ENCODE results near the gene APBB3.
A peak's percentile ranks its signal among the peaks of the same experiment; 100 is the strongest.

APBB3 gene

DNA sequence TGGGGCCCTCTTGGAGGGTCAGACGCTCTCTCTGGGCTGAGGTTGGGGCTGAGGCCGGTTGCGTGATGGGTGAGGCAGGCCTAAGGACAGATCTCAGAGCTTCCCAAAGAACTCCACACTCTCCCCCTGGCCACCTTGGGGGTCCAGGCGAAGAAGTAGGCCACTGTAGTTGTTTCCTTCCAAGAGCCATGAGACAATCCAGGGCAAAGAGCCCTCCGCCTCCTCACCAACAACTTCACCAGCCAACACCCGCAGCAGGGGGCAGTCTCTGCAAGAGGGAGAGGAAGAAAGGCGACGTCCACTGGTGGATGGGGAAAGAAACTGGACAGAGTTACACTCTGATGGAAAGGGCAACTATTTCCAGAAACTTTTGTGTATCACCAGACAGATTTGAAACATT, 10.9 kb upstream of the APBB3 start:
- no peak for DNase-seq

DNA sequence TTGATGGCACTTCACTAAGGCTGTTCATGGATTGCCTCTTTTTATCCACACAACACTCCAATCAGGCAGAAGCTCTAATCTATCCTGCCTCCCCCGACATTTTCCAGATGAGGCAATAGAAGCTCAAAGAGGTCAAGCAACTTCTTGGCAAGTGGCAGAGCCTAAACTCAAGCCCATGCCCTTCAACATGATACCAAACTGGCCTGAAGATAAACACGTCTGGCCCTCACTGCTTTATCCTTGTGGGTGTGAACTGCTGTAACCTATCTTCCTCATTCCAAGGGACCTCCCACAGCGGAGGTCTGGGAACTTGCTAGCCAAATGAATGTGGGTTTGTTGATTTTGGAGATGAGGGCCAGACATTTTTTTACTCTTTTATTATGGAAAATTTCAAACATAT, 9.8 kb upstream of the APBB3 start:
- DNase-seq, result no peak

DNA sequence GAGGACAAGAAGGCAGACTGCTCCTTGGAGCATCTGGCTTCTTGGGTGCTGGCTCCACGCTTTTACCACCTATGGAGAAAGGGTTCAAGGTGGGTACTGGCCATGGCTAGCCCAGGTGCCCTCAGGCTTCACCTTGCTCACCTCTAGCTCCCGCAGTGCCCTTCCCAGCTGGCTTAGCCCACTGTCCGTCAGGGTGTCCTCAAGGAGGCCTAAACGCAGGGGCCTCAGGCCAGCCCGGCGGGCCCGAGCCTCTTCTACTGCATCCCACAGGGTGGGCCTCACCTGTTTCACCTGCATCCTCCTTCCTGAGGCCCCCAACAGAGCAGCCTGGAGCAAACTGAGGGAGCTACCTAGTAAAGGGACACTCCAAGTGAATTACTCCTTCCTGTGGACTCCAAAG, 9.3 kb upstream of the APBB3 start:
- no peak for DNase-seq

DNA sequence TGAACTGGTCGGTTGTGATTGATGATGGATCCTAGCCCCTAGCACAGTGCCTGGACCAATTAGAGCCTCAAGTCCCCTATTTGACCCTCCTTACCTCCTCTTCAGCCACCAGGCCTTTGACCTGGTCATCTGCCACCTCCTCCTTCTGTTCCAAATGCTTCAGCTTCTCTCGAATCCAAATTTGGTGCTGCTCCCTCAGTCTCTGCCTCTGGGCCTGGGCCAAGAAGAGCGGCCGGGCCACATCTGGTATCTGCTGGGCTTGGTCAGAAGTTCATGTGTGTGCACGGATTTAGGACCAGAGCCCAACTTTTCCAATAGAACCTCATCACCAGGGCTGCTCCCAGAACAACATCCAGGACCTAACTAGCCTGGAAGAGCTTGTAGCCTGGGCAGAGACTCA, 6.7 kb upstream of the APBB3 start:
- DNase-seq, result no peak

DNA sequence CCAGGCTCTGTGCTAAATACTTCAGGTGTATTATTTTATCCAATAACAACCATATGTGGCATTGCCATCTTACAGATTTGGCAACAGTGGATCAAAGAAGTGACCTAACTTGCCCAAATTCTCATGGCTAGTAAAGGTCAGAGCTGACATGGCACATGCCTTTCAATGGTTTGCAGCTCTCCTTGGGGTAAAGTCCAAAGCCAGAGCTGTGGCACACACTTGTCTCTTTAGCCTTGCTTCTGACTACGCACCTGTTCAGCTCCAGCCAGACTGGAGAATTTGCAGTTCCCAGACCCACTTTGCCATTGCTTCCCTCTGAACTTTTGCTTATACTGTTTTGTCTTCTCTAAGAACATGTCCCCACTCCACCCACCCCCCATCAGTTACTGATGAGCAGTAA, 6.1 kb upstream of the APBB3 start:
- no peak for DNase-seq

DNA sequence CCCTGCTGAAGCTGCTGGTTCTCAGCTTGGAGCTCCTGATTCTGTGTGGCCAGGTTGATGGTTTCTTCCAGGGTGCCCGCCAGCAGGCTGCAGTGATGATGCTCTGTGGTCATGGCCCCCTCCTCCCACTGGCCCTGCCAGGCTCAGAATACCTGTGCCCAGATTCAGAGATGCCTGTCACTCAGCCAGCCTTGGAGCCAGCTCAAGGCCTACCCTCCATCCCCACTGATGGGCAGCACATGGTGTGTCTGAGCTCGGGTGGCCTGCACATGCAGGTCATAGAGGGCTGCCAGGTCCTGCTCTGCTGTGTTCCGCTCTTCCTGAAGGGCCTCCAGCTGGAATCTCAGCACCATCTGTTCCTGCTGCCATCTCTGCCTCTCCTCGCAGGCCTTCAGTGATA, 5.7 kb upstream of the APBB3 start:
- peak; percentile 30 to 72 for DNase-seq

DNA sequence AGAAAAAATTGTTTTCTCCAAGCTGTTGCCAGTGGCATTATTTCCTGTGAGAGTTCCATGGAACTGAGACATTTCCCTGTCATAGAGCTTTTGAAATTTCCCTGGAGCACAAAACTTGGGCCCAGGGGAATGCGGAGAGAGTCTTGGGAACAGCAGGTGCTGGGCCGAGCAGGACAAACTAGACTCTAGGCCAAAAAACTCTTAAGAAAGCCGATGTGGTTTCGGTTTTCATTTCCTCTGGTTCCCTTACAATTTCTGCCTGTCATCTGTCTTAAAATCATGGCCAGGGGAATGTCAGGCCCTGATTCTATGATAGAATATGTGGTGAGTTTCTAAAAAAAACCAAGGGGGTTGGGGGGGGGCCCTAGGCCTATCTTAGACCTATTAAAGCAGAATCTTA, 4.8 kb upstream of the APBB3 start:
- no peak for DNase-seq

DNA sequence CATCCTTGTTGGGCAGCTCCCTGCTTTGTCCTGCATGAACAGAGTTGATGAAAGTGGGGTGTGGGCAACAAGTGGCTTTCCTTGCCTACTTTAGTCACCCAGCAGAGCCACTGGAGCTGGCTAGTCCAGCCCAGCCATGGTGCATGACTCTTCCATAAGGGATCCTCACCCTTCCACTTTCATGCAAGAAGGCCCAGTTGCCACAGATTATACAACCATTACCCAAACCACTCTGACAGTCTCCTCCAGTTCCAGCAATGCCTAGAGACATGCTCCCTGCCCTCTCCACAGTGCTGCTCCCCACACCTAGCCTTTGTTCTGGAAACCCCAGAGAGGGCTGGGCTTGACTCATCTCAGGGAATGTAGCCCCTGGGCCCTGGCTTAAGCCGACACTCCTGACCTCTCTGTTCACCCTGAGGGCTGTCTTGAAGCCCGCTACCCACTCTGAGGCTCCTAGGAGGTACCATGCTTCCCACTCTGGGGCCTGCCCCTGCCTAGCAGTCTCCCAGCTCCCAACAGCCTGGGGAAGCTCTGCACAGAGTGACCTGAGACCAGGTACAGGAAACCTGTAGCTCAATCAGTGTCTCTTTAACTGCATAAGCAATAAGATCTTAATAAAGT, 4.2 kb upstream of the APBB3 start:
- no peak for DNase-seq

DNA sequence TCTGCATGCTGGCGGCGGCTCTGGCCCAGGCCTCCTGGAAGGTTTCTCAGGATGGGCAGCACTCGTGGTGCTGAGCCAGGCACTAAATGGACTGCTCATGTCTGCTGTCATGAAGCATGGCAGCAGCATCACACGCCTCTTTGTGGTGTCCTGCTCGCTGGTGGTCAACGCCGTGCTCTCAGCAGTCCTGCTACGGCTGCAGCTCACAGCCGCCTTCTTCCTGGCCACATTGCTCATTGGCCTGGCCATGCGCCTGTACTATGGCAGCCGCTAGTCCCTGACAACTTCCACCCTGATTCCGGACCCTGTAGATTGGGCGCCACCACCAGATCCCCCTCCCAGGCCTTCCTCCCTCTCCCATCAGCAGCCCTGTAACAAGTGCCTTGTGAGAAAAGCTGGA, 3.5 kb upstream of the APBB3 start:
- DNase-seq, result no peak

DNA sequence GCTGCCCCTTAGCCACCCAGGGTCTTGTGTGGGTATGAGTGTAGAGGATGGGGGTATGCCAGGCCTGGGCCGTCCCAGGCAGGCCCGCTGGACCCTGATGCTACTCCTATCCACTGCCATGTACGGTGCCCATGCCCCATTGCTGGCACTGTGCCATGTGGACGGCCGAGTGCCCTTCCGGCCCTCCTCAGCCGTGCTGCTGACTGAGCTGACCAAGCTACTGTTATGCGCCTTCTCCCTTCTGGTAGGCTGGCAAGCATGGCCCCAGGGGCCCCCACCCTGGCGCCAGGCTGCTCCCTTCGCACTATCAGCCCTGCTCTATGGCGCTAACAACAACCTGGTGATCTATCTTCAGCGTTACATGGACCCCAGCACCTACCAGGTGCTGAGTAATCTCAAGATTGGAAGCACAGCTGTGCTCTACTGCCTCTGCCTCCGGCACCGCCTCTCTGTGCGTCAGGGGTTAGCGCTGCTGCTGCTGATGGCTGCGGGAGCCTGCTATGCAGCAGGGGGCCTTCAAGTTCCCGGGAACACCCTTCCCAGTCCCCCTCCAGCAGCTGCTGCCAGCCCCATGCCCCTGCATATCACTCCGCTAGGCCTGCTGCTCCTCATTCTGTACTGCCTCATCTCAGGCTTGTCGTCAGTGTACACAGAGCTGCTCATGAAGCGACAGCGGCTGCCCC, 2.9 kb upstream of the APBB3 start:
- no peak for DNase-seq

DNA sequence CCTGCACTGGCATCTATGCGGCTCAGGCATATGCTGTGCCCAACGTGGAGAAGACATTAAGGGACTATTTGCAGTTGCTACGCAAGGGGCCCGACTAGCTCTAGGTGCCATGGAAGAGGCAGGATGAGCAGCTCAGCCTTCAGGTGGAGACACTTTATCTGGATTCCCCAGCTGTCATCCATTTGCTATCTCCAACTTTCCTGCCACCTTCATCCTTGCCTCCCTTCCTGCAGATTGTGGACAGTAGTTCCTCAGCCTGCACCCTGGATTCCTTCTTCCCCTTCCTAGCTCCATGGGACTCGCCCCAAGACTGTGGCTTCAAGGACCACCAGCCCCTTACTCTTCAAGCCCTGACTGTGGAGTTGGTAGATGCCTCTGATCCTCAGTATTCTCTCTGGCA, 2.3 kb upstream of the APBB3 start:
- no peak for DNase-seq

DNA sequence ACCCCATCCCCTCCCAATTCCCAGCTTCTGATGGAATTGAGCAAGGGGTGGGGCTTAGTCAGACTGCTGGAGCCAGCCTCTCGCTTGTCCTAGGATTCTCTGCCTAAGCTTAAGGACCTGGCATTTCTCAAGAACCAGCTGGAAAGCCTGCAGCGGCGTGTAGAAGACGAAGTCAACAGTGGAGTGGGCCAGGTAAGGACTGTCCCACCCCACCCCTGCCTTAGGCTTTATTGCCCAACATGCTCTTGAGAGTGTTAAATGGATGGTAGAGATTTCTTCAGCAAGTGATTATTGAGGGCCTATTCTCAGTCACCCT, 1.3 kb upstream of the APBB3 start:
- DNase-seq, result no peak

DNA sequence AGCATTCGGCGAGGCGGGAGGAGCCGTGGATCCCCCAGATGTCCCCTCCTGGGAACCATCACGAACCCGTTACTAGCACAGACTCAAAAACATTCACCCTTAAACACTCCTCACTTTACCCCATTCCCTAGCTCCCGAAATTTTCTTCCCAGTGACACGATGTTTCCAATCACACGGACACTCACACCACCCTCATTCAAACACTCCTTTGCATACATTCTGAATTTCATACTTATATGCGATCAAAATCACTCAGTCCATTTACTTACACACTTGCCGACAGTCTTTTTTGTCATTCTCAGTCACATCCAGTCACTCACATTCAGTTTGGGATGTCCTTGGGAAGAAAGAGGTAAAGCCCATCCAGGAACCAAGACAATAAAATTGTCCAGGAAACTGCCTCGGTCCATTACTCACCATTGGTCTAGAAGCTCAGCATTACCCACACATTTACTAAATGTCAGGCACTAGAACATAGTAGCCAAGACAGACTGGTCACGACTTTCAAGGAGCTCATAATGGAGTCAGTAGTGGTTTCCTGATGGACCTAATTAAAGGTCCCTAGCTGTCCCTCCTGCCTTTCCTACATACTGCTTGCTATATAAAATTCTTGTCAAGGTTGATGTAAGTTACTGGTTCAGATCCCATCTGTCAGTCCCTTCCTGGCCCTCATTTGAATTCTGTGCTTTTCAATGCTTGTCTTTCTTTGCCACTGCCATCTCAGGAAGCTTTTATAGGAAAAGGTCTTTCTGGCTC, 804 bp upstream of the APBB3 start:
- DNase-seq, result no peak

DNA sequence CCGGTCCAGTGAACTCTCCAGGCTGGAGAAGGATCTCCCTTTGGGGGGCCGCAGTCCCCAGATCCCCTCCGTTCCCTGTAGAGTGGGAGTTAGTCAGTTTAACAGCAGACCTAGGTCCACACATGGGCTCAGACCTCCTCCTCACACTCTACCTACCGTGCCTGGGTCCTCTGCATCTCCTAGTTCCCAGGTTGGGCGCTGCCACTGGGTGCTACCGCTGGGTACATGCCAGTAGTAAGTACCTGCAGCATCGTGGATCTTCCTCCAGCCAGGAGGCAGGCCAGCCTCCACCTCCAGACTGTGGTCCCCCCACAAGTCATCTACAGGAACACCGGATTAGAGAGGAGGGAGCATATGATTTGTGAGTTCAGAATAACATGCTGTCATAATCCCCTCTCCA, 802 bp downstream of the APBB3 start:
- DNase-seq, result no peak

DNA sequence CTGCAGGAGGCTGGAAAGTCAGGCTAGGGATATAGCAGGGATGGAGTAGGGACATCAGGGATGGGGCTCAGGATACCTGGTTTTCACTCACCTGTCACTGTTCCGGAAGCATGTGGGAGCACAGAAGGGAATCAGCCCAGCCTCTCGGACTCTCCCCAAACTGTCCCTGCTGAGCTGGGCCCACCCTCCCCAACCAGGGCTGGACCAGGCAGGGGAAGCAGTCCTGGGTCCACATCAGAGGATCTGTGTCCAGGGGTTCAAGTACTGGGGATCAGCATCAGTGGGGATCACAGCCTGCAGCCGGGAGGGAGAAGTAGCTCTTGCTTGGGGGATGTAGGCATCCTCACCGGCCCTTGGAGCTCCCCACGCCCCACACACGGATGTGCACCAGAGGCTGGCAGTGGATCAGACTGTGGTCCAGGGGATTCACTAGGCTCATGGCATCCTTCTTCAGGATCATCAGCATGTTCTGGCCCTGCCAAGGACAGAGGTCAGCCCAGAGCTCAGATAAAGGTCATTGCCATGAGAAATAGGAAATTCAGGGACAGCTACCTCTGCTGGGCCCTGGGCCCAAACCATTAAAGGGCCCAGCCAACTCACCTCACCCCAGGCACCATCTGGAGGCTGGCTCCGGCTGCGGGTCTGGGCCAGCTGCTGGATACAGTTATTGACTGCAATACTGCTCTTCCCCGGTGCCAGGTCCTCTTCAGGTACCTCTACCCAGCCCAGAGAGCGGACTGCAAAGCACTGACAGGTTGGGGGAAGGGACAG, 2.5 kb downstream of the APBB3 start:
- DNase-seq, result no peak

DNA sequence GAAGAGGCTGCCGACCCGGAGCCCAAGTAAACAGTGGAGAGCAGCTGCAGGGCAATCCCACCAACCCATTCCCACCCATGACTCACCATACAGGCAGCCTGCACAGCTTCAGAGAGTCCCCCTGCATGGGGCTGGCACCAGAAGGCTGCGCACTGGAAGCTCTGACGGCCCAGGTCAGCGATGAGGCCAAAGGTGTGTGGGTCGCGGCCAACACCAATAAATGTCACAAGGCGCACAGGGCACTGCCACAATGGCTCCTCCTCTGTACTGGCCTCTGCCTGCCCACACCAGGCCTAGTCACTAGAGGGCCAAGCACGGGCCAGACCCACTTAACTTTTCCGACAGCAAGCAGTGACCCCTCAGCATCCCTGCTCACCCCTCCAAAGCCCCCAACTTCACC, 4.2 kb downstream of the APBB3 start:
- no peak for DNase-seq

DNA sequence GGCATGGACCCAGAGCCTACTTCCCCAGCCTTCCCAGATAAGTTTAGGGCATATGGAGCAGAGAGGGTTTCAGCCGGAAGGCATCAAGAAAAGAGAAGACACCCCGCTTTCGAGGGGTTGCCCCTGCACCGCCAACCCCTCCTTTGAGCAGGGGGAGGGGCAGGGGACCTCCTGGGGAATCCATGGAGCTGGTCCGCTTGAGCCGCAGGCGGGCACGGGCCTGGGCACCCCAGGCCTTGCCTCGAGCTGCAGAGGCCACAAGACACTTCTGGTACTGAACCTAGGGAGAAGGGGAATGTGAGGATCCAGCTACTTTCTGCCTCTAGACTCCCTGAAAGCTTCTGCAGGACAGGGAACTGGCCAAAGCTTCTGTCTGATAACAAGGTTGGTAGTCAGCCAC, 5.9 kb downstream of the APBB3 start:
- DNase-seq, result no peak

DNA sequence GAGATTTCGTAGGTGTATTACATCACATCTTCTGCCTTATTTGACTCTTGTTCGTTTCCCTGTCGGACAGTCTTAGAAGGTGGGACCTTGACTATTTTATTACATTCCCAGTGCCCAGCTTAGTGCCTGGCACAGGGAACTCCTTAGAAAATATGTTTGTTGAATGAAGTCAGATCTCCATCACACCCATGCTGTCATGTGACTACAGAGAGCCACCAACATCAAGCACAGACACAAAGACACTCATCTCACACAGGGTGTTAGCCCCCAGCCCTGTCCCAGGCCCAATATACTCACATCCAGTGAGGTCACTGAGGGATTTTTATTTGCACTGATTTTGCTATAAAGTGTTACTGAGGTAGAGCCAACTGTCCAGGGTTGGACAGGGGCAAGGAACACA, 6.4 kb downstream of the APBB3 start:
- DNase-seq, result no peak

DNA sequence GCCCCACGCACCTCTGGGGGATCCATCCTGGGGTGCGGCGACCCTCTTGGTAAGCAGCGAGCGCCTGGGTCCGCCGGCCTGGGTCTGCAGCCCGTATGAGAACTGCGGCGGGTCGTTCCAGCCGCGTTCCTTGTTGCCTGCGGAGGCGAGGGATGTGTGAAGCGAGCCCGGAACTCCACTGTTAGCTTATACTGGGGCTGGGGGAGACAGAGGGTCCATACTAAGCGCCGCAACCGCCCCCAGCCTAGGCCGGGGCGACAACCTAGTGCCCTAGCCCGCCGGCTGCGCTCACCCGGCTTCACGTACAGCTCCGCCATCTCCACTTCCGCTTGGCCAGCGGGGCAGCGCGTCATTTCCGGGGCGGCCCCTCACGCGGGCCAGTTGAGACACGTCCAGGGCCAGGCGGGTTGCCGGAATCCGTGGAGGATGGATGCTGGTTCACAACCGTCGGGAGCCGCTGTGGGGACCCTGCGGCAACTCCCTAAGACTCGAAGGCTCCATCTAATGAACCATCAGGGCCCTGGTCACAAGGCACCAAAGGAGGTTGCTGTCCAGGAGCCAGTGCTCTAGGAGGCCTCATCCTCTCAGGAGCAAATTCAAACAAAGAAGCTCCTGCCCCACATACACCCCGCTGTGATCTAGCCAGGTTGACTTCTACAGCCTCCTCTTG, 7.1 kb downstream of the APBB3 start, which contains the start of gene SRA1:
Gene SRA1 (minus strand): TSS at position 338 of the 670 bp plus-strand sequence. CDS start 21 bp downstream, at position 317.
- DNase-seq, result peak; percentile 79 to 83

DNA sequence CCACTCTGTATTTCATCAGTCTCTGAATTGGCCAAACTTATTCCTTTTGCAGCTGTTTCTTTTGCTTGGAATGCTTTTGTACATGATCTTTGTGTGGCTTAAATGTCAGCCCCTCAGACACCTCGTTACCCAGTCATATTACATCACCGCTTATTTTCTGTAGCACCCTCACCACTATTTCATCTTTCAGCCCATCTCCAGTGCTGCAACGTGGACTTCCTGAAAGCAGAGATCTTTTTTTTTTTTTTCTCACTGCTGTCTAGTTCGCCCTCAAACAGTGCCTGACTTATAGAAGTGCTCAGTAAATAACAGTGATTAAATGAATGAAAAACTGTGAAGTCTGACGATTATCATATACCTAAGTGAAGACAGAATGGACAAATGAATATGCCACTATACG, 8.0 kb downstream of the APBB3 start:
- no peak for DNase-seq

DNA sequence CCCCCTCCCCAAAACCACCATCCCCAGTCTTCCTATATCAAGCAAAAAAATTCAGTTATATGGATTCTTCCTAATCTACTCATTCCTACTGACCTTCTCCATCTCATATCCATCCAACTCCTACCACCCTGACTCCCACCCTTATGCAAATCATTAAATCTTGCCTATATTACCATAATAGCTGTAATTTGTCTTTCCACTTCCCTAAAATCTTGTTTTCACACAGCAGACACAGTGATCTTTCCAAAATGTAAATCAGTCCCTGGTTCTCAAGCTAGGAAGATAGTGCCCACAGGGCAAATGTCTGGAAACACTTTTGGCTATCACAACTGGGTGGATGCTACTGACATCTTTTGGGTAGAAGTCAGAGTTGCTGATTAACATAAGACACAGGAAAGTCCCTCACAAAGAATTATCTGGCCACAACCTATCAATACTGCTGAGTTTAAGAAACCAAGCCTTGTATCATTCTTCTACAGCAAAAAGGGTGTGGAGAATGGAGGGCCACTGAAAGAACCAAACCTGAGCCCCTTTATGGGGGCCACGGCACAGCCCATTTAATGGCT, 8.6 kb downstream of the APBB3 start:
- DNase-seq, result no peak

DNA sequence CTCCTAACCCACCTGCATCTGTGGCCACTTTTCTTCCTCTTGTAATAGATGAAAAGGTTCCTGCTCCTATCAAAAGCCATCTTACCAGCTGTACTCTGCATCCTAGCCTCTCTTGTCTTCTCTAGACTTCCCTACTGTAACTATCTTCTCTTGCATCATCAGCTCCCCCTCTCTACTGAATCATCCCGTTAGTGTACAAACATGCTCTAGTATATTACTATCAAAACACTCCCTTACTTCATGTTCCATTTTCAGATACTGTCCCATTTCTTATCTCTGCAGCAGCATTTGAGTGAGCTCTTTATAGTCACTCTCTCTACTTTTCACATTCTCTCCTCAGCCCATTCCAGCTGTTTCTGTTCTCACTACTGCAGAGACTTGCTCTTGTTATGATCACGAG, 9.9 kb downstream of the APBB3 start:
- no peak for DNase-seq

DNA sequence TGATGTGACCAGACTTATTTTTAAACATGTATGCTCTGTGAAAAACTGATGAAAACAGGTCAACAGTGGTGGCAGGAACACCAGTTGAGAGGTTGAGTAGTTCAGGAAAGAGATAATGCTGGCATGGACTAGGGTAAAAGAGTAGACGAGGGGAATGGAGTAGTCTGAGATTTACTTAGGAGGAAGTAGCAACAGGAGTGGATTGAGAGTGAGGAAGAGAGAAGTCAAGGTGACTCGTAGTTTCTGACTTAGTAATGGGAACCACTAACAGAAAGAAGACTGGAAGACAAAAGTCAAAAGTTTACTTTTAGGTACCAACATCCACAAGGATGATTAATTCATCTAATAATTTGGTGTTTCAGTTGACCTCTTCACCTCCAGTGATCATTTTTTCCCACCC, 10.7 kb downstream of the APBB3 start:
- no peak for DNase-seq

All from cerebellar nuclear complex (tissue), 1 donor.